Brain microvascular endothelial cell (primary cell): ENCODE data around the gene GLO1.

ENCODE experiments used
- DNase-seq: peaks from one replicate; pipeline ENCODE4 v3.0.0-alpha.2; 2020
- H3K27ac ChIP-seq: fragments of 250-450 bp; sonication (Bioruptor Pico); 2 replicates; pipeline ENCODE4 v1.5.1; 2020; ENCODE audit warnings: mild to moderate bottlenecking, moderate library complexity
- H3K27me3 ChIP-seq: fragments of 250-450 bp; sonication (Bioruptor Pico); replicated peaks from 2 replicates; pipeline ENCODE4 v1.5.1; 2020; ENCODE audit warnings: mild to moderate bottlenecking
- H3K36me3 ChIP-seq: fragments of 250-450 bp; sonication (Bioruptor Pico); replicated peaks from 2 replicates; pipeline ENCODE4 v1.5.1; 2020; ENCODE audit warnings: mild to moderate bottlenecking
- H3K4me3 ChIP-seq: 2 replicates; pipeline ENCODE4 v1.5.1; 2011; ENCODE audit warnings: low read depth, mild to moderate bottlenecking, control low read depth, low read length, moderate library complexity
- CTCF ChIP-seq: IDR thresholded peaks from 2 replicates; pipeline ENCODE4 v1.5.1; 2011; ENCODE audit warnings: low read depth, mild to moderate bottlenecking, moderate library complexity, low read length, control low read depth, inconsistent platforms; ENCODE audit errors: missing control alignments
- in situ Hi-C: cut with HindIII; loops from 2 replicates; pipeline ENCODE4 v1.10.0; 2017; ENCODE audit warnings: low sequenced_read_pairs, low pct_ligation_motif_present

GLO1 gene

GRCh38 chr6:38736951-38737350 is 34.0 kb upstream of the GLO1 start:
- TF ChIP-seq CTCF: no peak
- no peaks in the 10 kb centered on the region for H3K27me3 ChIP-seq
- no peak for DNase-seq
- H3K4me3 ChIP-seq: no peak overlapping the region
- in situ Hi-C loops: no loop called here
- no peak overlapping the region for H3K27ac ChIP-seq
- H3K36me3 ChIP-seq: no peaks in the 10 kb centered on the region

- Histone ChIP-seq H3K36me3 (no peaks in the 10 kb centered on the region), H3K27me3 (no peaks in the 10 kb centered on the region), H3K4me3 (no peak overlapping the region), H3K27ac (no peak overlapping the region)
- TF ChIP-seq CTCF: no peak
- no peak for DNase-seq
- in situ Hi-C loops: no loop called here
Observed at GRCh38 chr6:38730140-38730862, 27.4 kb upstream of the GLO1 start.

- H3K36me3 ChIP-seq: no peaks in the 10 kb centered on the region
- no peak overlapping the region for H3K4me3 ChIP-seq
- DNase-seq: no peak
- in situ Hi-C loops: no loop called here
- no peak for TF ChIP-seq CTCF
- no peaks in the 10 kb centered on the region for H3K27me3 ChIP-seq
- no peak overlapping the region for H3K27ac ChIP-seq
Observed at GRCh38 chr6:38728203-38728602, 25.3 kb upstream of the GLO1 start.

- in situ Hi-C loops: no loop called here
- no peak for TF ChIP-seq CTCF
- Histone ChIP-seq H3K4me3 (no peak overlapping the region), H3K27ac (no peak overlapping the region), H3K36me3 (no peaks in the 10 kb centered on the region), H3K27me3 (no peaks in the 10 kb centered on the region)
- DNase-seq: peak; percentile 27
Observed at GRCh38 chr6:38725414-38726183, 22.7 kb upstream of the GLO1 start.

- no peak overlapping the region for H3K4me3 ChIP-seq
- in situ Hi-C loops: no loop called here
- no peak overlapping the region for H3K27ac ChIP-seq
- no peaks in the 10 kb centered on the region for H3K27me3 ChIP-seq
- H3K36me3 ChIP-seq: no peaks in the 10 kb centered on the region
- no peak for DNase-seq
- no peak for TF ChIP-seq CTCF
Observed at GRCh38 chr6:38724343-38724742, 21.4 kb upstream of the GLO1 start.
